ENCODE measurements around the gene PCDHA10.

GRCh38 chr5:140869555-140869886 lies 13.8 kb downstream of the PCDHA10 start:
- TF ChIP-seq CTCF (optimal IDR thresholded peaks at IDR 0.05 in 1 of 3, IDR thresholded peaks at IDR 0.05 in 1 of 3, conservative IDR thresholded peaks at IDR 0.05 in 1 of 3; ENCODE audit: extremely low read depth in 1 of 3, insufficient read depth in 2 of 3, low read length in 3 of 3): no peak
- TF ChIP-seq EZH2 (IDR thresholded peaks at IDR 0.05; ENCODE audit: low read length): no peak

Measured in keratinocyte (primary cell).